ENCODE data around the gene NT5C3A. TPM values are rescaled to one million over a fixed set of nuclear protein-coding genes. Genes with fewer than 3 reads are reported as not detected.

Gene NT5C3A
- total and polyA plus RNA-seq, 2 of the 8 experiments (the other 6 are each of a cell fraction or from before 2014, with no cell fraction given): 7.5 to 22.7 TPM

DNA sequence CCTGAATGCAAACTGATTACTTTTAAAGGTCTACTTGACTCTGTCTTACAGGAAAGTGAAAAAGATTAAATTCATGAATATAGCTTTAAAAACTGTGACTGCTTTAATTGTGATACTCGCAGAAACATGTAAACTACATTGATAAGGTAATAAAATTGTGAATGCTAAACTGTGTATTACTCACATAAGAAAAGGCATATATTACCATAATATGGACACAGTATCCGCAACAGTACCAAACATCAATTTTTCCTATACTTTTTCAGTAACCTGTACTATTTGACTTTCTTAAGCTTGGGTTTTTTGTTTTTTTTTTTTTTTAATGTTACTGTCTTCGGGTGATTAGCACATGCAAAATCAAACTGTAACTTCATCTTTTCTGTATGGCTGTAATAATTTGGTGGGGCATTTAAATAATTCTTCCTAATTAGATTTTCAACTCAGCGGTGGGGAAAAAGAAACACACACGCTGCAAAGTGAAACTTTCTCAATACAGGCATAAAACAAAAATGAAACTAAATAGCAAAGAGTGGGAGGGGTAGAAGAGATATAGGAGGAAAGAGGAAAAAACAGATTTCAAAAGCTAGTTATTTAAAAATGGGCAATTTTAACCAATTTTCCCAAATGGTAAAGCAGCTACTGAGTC, 23.2 kb downstream of the NT5C3A start:
- no peak overlapping the region for H3K23ac ChIP-seq (ENCODE audit: insufficient read length)
- DNase-seq (ENCODE audit: low read depth in 1 of 2, low spot score in 2 of 2): no peak
- no peak overlapping the region for H3K56ac ChIP-seq (replicated peaks; ENCODE audit: insufficient read length, low read depth, low read length)
- no peak overlapping the region for H2AK5ac ChIP-seq (ENCODE audit: low read depth, low read length)
- no peak overlapping the region for H2BK12ac ChIP-seq (ENCODE audit: low read depth, low read length)
- H2BK15ac ChIP-seq (ENCODE audit: low read length): no peak overlapping the region
- H3K9ac ChIP-seq (replicated peaks in 1 of 4; ENCODE audit: extremely low read depth in 1 of 4, low read depth in 3 of 4, low read length in 3 of 4): no peak overlapping the region
- H3K27ac ChIP-seq (ENCODE audit: low read depth, low read length): no peak overlapping the region
- CTCF ChIA-PET (ENCODE audit: partially characterized antibody): interaction anchor here (0.6 to 1.1 kb wide), 3 partner anchors 9 to 69 kb away, joined by 3 to 4 read pairs (median 4); no protein-coding TSS in a partner anchor
- 76% methylated on average over 5 of the region's 5 CpGs; no CpG with 5 or more reads in 1 of the 2 experiments for WGBS, 2 experiments (ENCODE audit: extremely low coverage in 1 of 2, insufficient coverage in 1 of 2, insufficient read length in 1 of 2, insufficient replicate concordance in 2 of 2, low coverage in 1 of 2, low lambda C conversion rate in 2 of 2, missing lambda C conversion rate in 1 of 2)
- no peak overlapping the region for H4K91ac ChIP-seq (replicated peaks; ENCODE audit: insufficient read length, low read length)
- no peak overlapping the region for H4K8ac ChIP-seq (ENCODE audit: extremely low read depth, insufficient read depth, low read length)
- peaks cover 0 to 3% (median 0%) of the 10 kb centered on the region in 4 experiments; a peak in 1 of 8 replicates for H3K36me3 ChIP-seq (ENCODE audit: control insufficient read depth in 2 of 4, insufficient read depth in 4 of 4, low read length in 3 of 4)
- H4K20me1 ChIP-seq (replicated peaks in 1 of 2; ENCODE audit: control insufficient read depth in 1 of 2, insufficient read depth in 2 of 2, low read length in 2 of 2): peaks cover 0 to 3% of the 10 kb centered on the region in 2 experiments
- H3K4ac ChIP-seq (replicated peaks; ENCODE audit: insufficient read length, low read depth, low read length): no peak overlapping the region
- peaks cover 3% of the 10 kb centered on the region; the same call in 1 of the 2 replicates for H3K79me1 ChIP-seq (ENCODE audit: low read depth, low read length)
- no peak overlapping the region for H2BK5ac ChIP-seq (ENCODE audit: low read depth, low read length)
- peaks cover 0 to 72% of the 10 kb centered on the region in 2 experiments; a peak in 3 of 4 replicates for H3K79me2 ChIP-seq (ENCODE audit: control insufficient read depth in 1 of 2, insufficient read depth in 2 of 2, low read length in 2 of 2)
- H3K4me3 ChIP-seq (ENCODE audit: extremely low read depth in 1 of 4, insufficient read depth in 2 of 4, low read depth in 3 of 4, low read length in 4 of 4): no peak overlapping the region
- H2BK20ac ChIP-seq (ENCODE audit: low read length): no peak overlapping the region
- FAIRE-seq: no peak
- POLR2A ChIA-PET (ENCODE audit: partially characterized antibody): no interaction called here
- no peaks in the 10 kb centered on the region for H3K9me3 ChIP-seq (ENCODE audit: insufficient read depth in 2 of 2, low read depth in 1 of 2, low read length in 1 of 2)
- no peak overlapping the region for H3K14ac ChIP-seq (ENCODE audit: insufficient read length)
- H4K5ac ChIP-seq (ENCODE audit: insufficient read length, low read depth, low read length): no peak overlapping the region
- H2AFZ ChIP-seq (ENCODE audit: low read length): no peak overlapping the region
- no peaks in the 10 kb centered on the region for H3K27me3 ChIP-seq (replicated peaks in 1 of 4; ENCODE audit: control insufficient read depth in 3 of 4, extremely low read depth in 1 of 4, insufficient read depth in 3 of 4, low read length in 3 of 4)
- no peaks in the 10 kb centered on the region for H3K4me1 ChIP-seq (replicated peaks in 1 of 4; ENCODE audit: control insufficient read depth in 3 of 4, insufficient read depth in 4 of 4, low read length in 3 of 4)
- H2BK120ac ChIP-seq (replicated peaks; ENCODE audit: low read depth, low read length): no peak overlapping the region
- no peak overlapping the region for H3K18ac ChIP-seq (ENCODE audit: extremely low read depth, low read length)
- H3K4me2 ChIP-seq (ENCODE audit: insufficient read depth in 1 of 2, low read depth in 2 of 2, low read length in 2 of 2): no peak overlapping the region
- no peaks in the 10 kb centered on the region for H3K23me2 ChIP-seq (ENCODE audit: low read depth, low read length)
- TF ChIP-seq JUND (IDR thresholded peaks at IDR 0.05; ENCODE audit: low read length) (no peak), FOSL1 (IDR thresholded peaks at IDR 0.05; ENCODE audit: insufficient read depth, low read depth, low read length) (no peak), CHD1 (IDR thresholded peaks at IDR 0.05; ENCODE audit: low read depth, low read length) (no peak), GTF2F1 (IDR thresholded peaks at IDR 0.05; ENCODE audit: borderline replicate concordance, low read depth, low read length) (no peak), ASH2L (IDR thresholded peaks at IDR 0.05; ENCODE audit: low read length) (no peak), ZNF274 (IDR thresholded peaks at IDR 0.05; ENCODE audit: borderline replicate concordance, extremely low read depth, low read length) (no peak), CBX5 (IDR thresholded peaks at IDR 0.05; ENCODE audit: low read depth, low read length) (no peak)
- TF ChIP-seq, protein P1, sequence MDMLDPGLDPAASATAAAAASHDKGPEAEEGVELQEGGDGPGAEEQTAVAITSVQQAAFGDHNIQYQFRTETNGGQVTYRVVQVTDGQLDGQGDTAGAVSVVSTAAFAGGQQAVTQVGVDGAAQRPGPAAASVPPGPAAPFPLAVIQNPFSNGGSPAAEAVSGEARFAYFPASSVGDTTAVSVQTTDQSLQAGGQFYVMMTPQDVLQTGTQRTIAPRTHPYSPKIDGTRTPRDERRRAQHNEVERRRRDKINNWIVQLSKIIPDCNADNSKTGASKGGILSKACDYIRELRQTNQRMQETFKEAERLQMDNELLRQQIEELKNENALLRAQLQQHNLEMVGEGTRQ (IDR thresholded peaks at IDR 0.05; ENCODE audit: low read length): no peak
- TF ChIP-seq, protein P2, sequence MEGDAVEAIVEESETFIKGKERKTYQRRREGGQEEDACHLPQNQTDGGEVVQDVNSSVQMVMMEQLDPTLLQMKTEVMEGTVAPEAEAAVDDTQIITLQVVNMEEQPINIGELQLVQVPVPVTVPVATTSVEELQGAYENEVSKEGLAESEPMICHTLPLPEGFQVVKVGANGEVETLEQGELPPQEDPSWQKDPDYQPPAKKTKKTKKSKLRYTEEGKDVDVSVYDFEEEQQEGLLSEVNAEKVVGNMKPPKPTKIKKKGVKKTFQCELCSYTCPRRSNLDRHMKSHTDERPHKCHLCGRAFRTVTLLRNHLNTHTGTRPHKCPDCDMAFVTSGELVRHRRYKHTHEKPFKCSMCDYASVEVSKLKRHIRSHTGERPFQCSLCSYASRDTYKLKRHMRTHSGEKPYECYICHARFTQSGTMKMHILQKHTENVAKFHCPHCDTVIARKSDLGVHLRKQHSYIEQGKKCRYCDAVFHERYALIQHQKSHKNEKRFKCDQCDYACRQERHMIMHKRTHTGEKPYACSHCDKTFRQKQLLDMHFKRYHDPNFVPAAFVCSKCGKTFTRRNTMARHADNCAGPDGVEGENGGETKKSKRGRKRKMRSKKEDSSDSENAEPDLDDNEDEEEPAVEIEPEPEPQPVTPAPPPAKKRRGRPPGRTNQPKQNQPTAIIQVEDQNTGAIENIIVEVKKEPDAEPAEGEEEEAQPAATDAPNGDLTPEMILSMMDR (IDR thresholded peaks at IDR 0.05; ENCODE audit: control extremely low read depth in 1 of 3, insufficient read depth in 1 of 3, low read depth in 1 of 3, low read length in 3 of 3): no peak

Data from H1 (cell line).